ENCODE results near the gene ATRIP. TPM values are rescaled to one million over a fixed set of nuclear protein-coding genes. Genes with fewer than 3 reads are reported as not detected.

ATRIP gene
- total and polyA plus RNA-seq, 2 experiments from 2014 or later, result 4.2 to 8.4 TPM

GRCh38 chr3:48415251-48415953 lies 31.1 kb upstream of the ATRIP start:
- no peak overlapping the region for H3K27ac ChIP-seq
- 88% methylated on average over 18 to 24 of the region's 24 CpGs for WGBS, 2 experiments (ENCODE audit: low coverage in 1 of 2, low lambda C conversion rate in 2 of 2, missing lambda C conversion rate in 2 of 2)
- H3K4me2 ChIP-seq (ENCODE audit: unreplicated experiment), result no peak overlapping the region
- no peaks in the 10 kb centered on the region for H3K9me3 ChIP-seq (ENCODE audit: low read depth)
- H3K27me3 ChIP-seq (replicated peaks; ENCODE audit: insufficient read depth), result no peaks in the 10 kb centered on the region
- no peaks in the 10 kb centered on the region for H4K20me1 ChIP-seq (ENCODE audit: insufficient read depth)
- H3K9me2 ChIP-seq (ENCODE audit: insufficient read depth), result no peaks in the 10 kb centered on the region
- H3K36me3 ChIP-seq (ENCODE audit: low read depth), result no peaks in the 10 kb centered on the region
- no peak for TF ChIP-seq EZH2 (IDR thresholded peaks at IDR 0.05; ENCODE audit: insufficient read depth, poor library complexity, severe bottlenecking)
- TF ChIP-seq EZH2phosphoT487 (IDR thresholded peaks at IDR 0.05; ENCODE audit: insufficient read depth, low read depth), result no peak
- H3K4me3 ChIP-seq, result no peak overlapping the region
- H3K4me1 ChIP-seq (ENCODE audit: insufficient read depth), result no peaks in the 10 kb centered on the region
- DNase-seq, result no peak
- no peak overlapping the region for H3K9ac ChIP-seq
- H2AFZ ChIP-seq, result no peak overlapping the region
- H3K79me2 ChIP-seq (ENCODE audit: insufficient read depth), result no peaks in the 10 kb centered on the region
- no peaks in the 10 kb centered on the region for H3F3A ChIP-seq (ENCODE audit: insufficient read depth)
- in situ Hi-C loops (cut with MboI), result no loop called here

GRCh38 chr3:48416091-48416505 lies 30.4 kb upstream of the ATRIP start:
- TF ChIP-seq EZH2 (IDR thresholded peaks at IDR 0.05; ENCODE audit: insufficient read depth, poor library complexity, severe bottlenecking), result no peak
- TF ChIP-seq EZH2phosphoT487 (IDR thresholded peaks at IDR 0.05; ENCODE audit: insufficient read depth, low read depth), result no peak
- no peak for DNase-seq
- in situ Hi-C loops (cut with MboI), result no loop called here
- Histone ChIP-seq H3F3A (ENCODE audit: insufficient read depth) (no peaks in the 10 kb centered on the region), H2AFZ (no peak overlapping the region), H3K4me2 (ENCODE audit: unreplicated experiment) (no peak overlapping the region), H3K27me3 (replicated peaks; ENCODE audit: insufficient read depth) (no peaks in the 10 kb centered on the region), H3K9me2 (ENCODE audit: insufficient read depth) (no peaks in the 10 kb centered on the region), H3K4me1 (ENCODE audit: insufficient read depth) (no peaks in the 10 kb centered on the region), H3K79me2 (ENCODE audit: insufficient read depth) (no peaks in the 10 kb centered on the region), H3K4me3 (no peak overlapping the region), H4K20me1 (ENCODE audit: insufficient read depth) (no peaks in the 10 kb centered on the region), H3K36me3 (ENCODE audit: low read depth) (no peaks in the 10 kb centered on the region), H3K27ac (no peak overlapping the region), H3K9me3 (ENCODE audit: low read depth) (no peaks in the 10 kb centered on the region), H3K9ac (no peak overlapping the region)
- 88 to 91% methylated on average over 14 of the region's 14 CpGs for WGBS, 2 experiments (ENCODE audit: low coverage in 1 of 2, low lambda C conversion rate in 2 of 2, missing lambda C conversion rate in 2 of 2)

- H3K36me3 ChIP-seq (ENCODE audit: low read depth), result no peaks in the 10 kb centered on the region
- H3K9ac ChIP-seq, result no peak overlapping the region
- in situ Hi-C loops (cut with MboI), result no loop called here
- H4K20me1 ChIP-seq (ENCODE audit: insufficient read depth), result no peaks in the 10 kb centered on the region
- H3K4me2 ChIP-seq (ENCODE audit: unreplicated experiment), result no peak overlapping the region
- no peaks in the 10 kb centered on the region for H3K27me3 ChIP-seq (replicated peaks; ENCODE audit: insufficient read depth)
- no peaks in the 10 kb centered on the region for H3F3A ChIP-seq (ENCODE audit: insufficient read depth)
- no peak overlapping the region for H3K27ac ChIP-seq
- DNase-seq, result no peak
- no peak overlapping the region for H2AFZ ChIP-seq
- H3K9me3 ChIP-seq (ENCODE audit: low read depth), result no peaks in the 10 kb centered on the region
- WGBS, 2 experiments (ENCODE audit: low coverage in 1 of 2, low lambda C conversion rate in 2 of 2, missing lambda C conversion rate in 2 of 2), result 97% methylated on average over 4 of the region's 4 CpGs
- TF ChIP-seq EZH2 (IDR thresholded peaks at IDR 0.05; ENCODE audit: insufficient read depth, poor library complexity, severe bottlenecking) (no peak), EZH2phosphoT487 (IDR thresholded peaks at IDR 0.05; ENCODE audit: insufficient read depth, low read depth) (no peak)
- no peak overlapping the region for H3K4me3 ChIP-seq
- no peaks in the 10 kb centered on the region for H3K9me2 ChIP-seq (ENCODE audit: insufficient read depth)
- no peaks in the 10 kb centered on the region for H3K4me1 ChIP-seq (ENCODE audit: insufficient read depth)
- no peaks in the 10 kb centered on the region for H3K79me2 ChIP-seq (ENCODE audit: insufficient read depth)
Measured at GRCh38 chr3:48416546-48416945, 30.0 kb upstream of the ATRIP start.

- Histone ChIP-seq H3K36me3 (ENCODE audit: low read depth) (no peaks in the 10 kb centered on the region), H3K9ac (no peak overlapping the region), H3K27ac (no peak overlapping the region), H2AFZ (no peak overlapping the region), H3K4me3 (no peak overlapping the region), H3K4me2 (ENCODE audit: unreplicated experiment) (no peak overlapping the region), H3F3A (ENCODE audit: insufficient read depth) (no peaks in the 10 kb centered on the region), H3K79me2 (ENCODE audit: insufficient read depth) (no peaks in the 10 kb centered on the region), H3K27me3 (replicated peaks; ENCODE audit: insufficient read depth) (no peaks in the 10 kb centered on the region), H3K9me3 (ENCODE audit: low read depth) (no peaks in the 10 kb centered on the region), H3K9me2 (ENCODE audit: insufficient read depth) (no peaks in the 10 kb centered on the region), H4K20me1 (ENCODE audit: insufficient read depth) (no peaks in the 10 kb centered on the region), H3K4me1 (ENCODE audit: insufficient read depth) (no peaks in the 10 kb centered on the region)
- in situ Hi-C loops (cut with MboI), result no loop called here
- DNase-seq, result no peak
- 88 to 91% methylated on average over 8 to 14 of the region's 14 CpGs for WGBS, 2 experiments (ENCODE audit: low coverage in 1 of 2, low lambda C conversion rate in 2 of 2, missing lambda C conversion rate in 2 of 2)
- TF ChIP-seq EZH2phosphoT487 (IDR thresholded peaks at IDR 0.05; ENCODE audit: insufficient read depth, low read depth), result no peak
- TF ChIP-seq EZH2 (IDR thresholded peaks at IDR 0.05; ENCODE audit: insufficient read depth, poor library complexity, severe bottlenecking), result no peak
Measured at GRCh38 chr3:48417529-48418108, 28.9 kb upstream of the ATRIP start.
